NT2/D1 (cell line): Measurements from ENCODE around the gene CREBL2.

Experiments used
- SUZ12 ChIP-seq: IDR thresholded peaks from 2 replicates; pipeline ENCODE4 v1.6.1; 2011; ENCODE audit not compliant: insufficient read length, insufficient read depth; ENCODE audit errors: extremely low read depth
- YY1 ChIP-seq: IDR thresholded peaks from 2 replicates; pipeline ENCODE4 v1.6.1; 2011; ENCODE audit not compliant: insufficient read length, insufficient read depth
- ZNF274 ChIP-seq: IDR thresholded peaks from 2 replicates; pipeline ENCODE4 v1.6.1; 2011; ENCODE audit warnings: mild to moderate bottlenecking, low read depth, low read length

DNA sequence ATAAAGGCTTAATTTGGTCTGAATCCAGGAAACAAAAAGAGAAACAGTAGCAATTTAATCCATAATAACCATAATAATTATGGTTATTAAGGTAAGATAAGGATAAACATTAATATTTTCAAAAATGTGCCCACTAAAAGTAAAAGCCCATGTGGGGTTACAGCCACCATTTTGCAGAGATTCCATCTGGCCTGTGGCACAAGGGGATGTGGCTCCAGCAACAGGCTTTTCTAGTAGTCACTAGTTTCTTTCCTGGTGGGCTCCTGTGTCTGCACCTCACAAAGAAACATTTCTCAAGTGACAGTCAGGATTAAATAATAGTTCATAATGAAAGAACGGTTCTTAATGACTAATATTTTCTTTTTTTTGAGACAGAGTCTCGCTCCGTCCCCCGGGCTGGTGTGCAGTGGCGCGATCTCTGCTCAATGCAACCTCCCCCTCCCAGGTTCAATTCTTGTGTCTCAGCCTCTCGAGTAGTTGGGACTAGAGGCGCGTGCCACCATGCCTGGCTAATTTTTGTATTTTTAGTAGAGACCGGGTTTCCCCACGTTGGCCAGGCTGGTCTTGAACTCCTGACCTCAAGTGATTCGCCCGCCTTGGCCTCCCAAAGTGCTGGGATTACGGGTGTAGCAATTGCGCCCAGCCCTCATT, 52.1 kb downstream of the CREBL2 start:
- TF ChIP-seq YY1: no peak
- TF ChIP-seq SUZ12: no peak
- no peak for TF ChIP-seq ZNF274
